ENCODE results near the gene HS6ST3. TPM values are rescaled to one million over a fixed set of nuclear protein-coding genes. Genes with fewer than 3 reads are reported as not detected.

HS6ST3 gene
- total and polyA plus RNA-seq, 12 donors = 2.1 to 27.1 (median 6.2) TPM

GRCh38 chr13:96810104-96810503 is 720.2 kb downstream of the HS6ST3 start:
- TF ChIP-seq CTCF (IDR thresholded peaks at IDR 0.05) = no peak
- no peak for TF ChIP-seq POLR2A (IDR thresholded peaks at IDR 0.05)
- Histone ChIP-seq H3K27ac (no peak overlapping the region), H3K4me3 (no peak overlapping the region), H3K27me3 (no peaks in the 10 kb centered on the region), H3K4me1 (replicated peaks in 1 of 2) (no peaks in the 10 kb centered on the region), H3K36me3 (replicated peaks in 1 of 2) (no peaks in the 10 kb centered on the region), H3K9me3 (replicated peaks in 1 of 3) (no peaks in the 10 kb centered on the region)
- intact Hi-C loops (cut with DNase I) = no loop called here
- DNase-seq = no peak
- 47 to 59% (median 51%) methylated on average over 4 of the region's 4 CpGs for WGBS, 4 donors

- H3K36me3 ChIP-seq (replicated peaks in 1 of 2) = no peaks in the 10 kb centered on the region
- TF ChIP-seq POLR2A (IDR thresholded peaks at IDR 0.05) = no peak
- TF ChIP-seq CTCF (IDR thresholded peaks at IDR 0.05) = no peak
- no peaks in the 10 kb centered on the region for H3K4me1 ChIP-seq (replicated peaks in 1 of 2)
- H3K27ac ChIP-seq = no peak overlapping the region
- H3K27me3 ChIP-seq = no peaks in the 10 kb centered on the region
- intact Hi-C loops (cut with DNase I) = no loop called here
- DNase-seq = no peak
- no peak overlapping the region for H3K4me3 ChIP-seq
- H3K9me3 ChIP-seq (replicated peaks in 1 of 3) = no peaks in the 10 kb centered on the region
- WGBS, 4 donors = 77 to 89% (median 84%) methylated on average over 5 of the region's 5 CpGs
These were observed 721.1 kb downstream of the HS6ST3 start for GRCh38 chr13:96811049-96811448.

DNA sequence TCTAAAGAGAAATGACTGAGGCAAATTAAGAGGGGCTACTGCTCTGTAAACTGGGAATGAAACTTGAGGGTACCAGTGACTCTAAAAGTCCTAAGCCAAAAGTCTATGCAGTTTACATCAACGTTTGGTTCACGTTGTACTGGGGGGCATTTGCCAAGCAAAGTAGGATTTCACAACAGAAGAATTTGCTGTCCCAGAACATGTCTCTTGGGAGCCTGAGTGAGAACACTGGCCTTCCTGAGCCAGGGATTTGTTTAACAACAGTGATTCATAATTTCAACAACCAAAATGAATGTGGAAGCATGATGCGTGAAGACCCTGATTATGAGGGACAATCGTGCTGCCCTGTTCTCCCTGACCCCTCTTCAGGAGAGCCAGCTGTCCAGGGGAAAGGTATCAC is 726.4 kb downstream of the HS6ST3 start:
- Histone ChIP-seq H3K36me3 (replicated peaks in 1 of 2) (no peaks in the 10 kb centered on the region), H3K27me3 (no peaks in the 10 kb centered on the region), H3K4me1 (replicated peaks in 1 of 2) (peaks cover 0 to 8% of the 10 kb centered on the region in 2 donors), H3K4me3 (no peak overlapping the region), H3K27ac (no peak overlapping the region), H3K9me3 (replicated peaks in 1 of 3) (no peaks in the 10 kb centered on the region)
- 62 to 79% (median 72%) methylated on average over 4 of the region's 4 CpGs for WGBS, 4 donors
- intact Hi-C loops (cut with DNase I) = no loop called here
- TF ChIP-seq POLR2A (IDR thresholded peaks at IDR 0.05) (no peak), CTCF (IDR thresholded peaks at IDR 0.05) (no peak)
- DNase-seq = peak in 1 of 7 donors; percentile 8

DNA sequence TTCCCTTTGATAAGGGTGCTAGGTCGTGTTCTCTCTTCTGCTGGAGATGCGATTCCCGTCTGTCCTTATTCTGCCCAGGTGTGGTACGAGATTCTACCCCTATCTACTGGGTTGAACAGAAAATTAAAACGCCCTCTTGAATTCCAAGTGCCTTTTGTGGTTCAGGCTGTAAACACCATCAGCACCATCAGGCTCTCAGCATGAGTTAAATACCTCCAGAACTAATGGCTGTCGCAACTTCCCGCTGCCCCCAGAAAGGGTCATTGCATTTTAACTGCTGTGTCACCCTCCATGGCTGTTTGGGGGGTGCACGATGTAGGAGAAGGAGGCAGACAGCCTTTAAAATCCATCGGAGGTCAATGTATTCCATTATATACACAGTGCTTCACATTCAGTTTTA is 727.0 kb downstream of the HS6ST3 start:
- Histone ChIP-seq H3K4me3 (no peak overlapping the region), H3K9me3 (replicated peaks in 1 of 3) (no peaks in the 10 kb centered on the region), H3K27me3 (no peaks in the 10 kb centered on the region), H3K36me3 (replicated peaks in 1 of 2) (no peaks in the 10 kb centered on the region), H3K4me1 (replicated peaks in 1 of 2) (peaks cover 0 to 8% of the 10 kb centered on the region in 2 donors), H3K27ac (no peak overlapping the region)
- no peak for DNase-seq
- intact Hi-C loops (cut with DNase I) = no loop called here
- 78 to 79% (median 79%) methylated on average over 9 of the region's 9 CpGs for WGBS, 4 donors
- TF ChIP-seq CTCF (IDR thresholded peaks at IDR 0.05) = no peak
- TF ChIP-seq POLR2A (IDR thresholded peaks at IDR 0.05) = no peak

Data from adrenal gland (tissue), 12 donors.